ENCODE measurements around the gene STMN3. TPM values are rescaled to one million over a fixed set of nuclear protein-coding genes. Genes with fewer than 3 reads are reported as not detected.

The STMN3 gene
- total RNA-seq, 1 experiment from 2014 or later: 138 TPM

DNA sequence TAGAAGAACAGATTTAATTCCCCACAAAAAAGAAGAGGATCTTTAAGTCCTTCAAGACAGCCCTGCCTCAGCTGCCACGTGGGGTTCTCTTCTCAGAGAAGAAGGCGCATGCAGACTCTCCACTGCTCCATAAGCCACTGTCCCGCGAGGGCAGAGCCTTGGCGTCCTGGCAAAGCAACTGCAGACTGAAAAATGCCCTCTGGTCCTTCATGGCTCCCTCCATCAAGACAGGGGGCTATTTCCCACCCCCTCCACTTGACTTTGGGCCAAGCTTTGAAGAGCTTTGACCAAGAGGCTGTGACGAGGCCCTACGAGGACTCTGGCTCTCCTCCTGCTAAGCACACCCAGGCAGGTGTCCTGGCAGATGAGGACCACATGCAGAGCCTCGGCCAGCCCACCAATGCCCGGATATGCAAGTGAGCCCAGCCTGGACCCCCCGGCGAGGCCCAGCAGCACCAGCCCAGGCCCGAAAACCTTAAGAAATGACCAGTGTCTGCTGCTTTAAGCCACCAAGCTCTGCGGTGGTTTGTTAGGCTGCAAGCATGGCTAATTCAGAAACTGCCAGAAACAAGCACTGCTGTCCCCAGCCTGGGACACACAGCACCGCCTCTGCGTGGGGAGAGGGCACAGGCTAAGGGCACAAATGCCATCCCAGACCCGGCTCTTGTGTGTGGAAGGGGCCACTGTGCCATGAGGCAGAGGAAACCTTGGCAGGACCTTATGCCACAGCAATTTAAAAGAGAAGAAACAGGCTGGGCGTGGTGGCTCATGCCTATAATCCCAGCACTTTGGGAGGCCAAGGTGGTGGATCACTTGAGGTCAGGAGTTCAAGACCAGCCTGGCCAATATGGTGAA lies 42.4 kb downstream of the STMN3 start:
- Histone ChIP-seq H2AFZ (ENCODE audit: low read depth, low read length, poor library complexity, severe bottlenecking) (no peak overlapping the region), H3K9me3 (ENCODE audit: control insufficient read depth in 1 of 2, insufficient read depth in 1 of 2, low read depth in 1 of 2, low read length in 2 of 2) (peaks cover 5 to 6% of the 10 kb centered on the region in 2 experiments; a peak in 1 of 4 replicates), H3K27me3 (ENCODE audit: insufficient read depth, low read length) (no peaks in the 10 kb centered on the region), H3K79me2 (ENCODE audit: insufficient read depth, low read length) (peaks cover 15% of the 10 kb centered on the region), H3K4me2 (ENCODE audit: low read length) (no peak overlapping the region), H3K36me3 (ENCODE audit: control insufficient read depth in 1 of 2, insufficient read depth in 2 of 2, low read length in 2 of 2) (peaks cover 0 to 10% of the 10 kb centered on the region in 2 experiments; a peak in 3 of 4 replicates), H3K4me3 (replicated peaks in 1 of 2; ENCODE audit: low read depth in 1 of 2, low read length in 2 of 2) (no peak overlapping the region), H3K4me1 (ENCODE audit: control insufficient read depth in 1 of 2, insufficient read depth in 2 of 2, low read length in 2 of 2) (no peaks in the 10 kb centered on the region), H3K9ac (ENCODE audit: low read length) (no peak overlapping the region), H3K27ac (ENCODE audit: low read depth, low read length) (no peak overlapping the region), H3K9me2 (ENCODE audit: insufficient read depth) (no peaks in the 10 kb centered on the region), H4K20me1 (ENCODE audit: insufficient read depth) (no peaks in the 10 kb centered on the region)
- POLR2A ChIA-PET: no interaction called here
- CTCF ChIA-PET: no interaction called here
- DNase-seq (ENCODE audit: low read depth, low spot score): no peak
- RAD21 ChIA-PET (ENCODE audit: low non-redundant PET in 1 of 2, low total read pairs in 2 of 2, uncharacterized antibody in 2 of 2, unreplicated experiment in 2 of 2): interaction anchor here in 1 of 2 experiments (0.6 kb wide), 1 partner anchor 11 kb away, joined by 4 read pairs; no protein-coding TSS in a partner anchor
- TF ChIP-seq, protein P1, sequence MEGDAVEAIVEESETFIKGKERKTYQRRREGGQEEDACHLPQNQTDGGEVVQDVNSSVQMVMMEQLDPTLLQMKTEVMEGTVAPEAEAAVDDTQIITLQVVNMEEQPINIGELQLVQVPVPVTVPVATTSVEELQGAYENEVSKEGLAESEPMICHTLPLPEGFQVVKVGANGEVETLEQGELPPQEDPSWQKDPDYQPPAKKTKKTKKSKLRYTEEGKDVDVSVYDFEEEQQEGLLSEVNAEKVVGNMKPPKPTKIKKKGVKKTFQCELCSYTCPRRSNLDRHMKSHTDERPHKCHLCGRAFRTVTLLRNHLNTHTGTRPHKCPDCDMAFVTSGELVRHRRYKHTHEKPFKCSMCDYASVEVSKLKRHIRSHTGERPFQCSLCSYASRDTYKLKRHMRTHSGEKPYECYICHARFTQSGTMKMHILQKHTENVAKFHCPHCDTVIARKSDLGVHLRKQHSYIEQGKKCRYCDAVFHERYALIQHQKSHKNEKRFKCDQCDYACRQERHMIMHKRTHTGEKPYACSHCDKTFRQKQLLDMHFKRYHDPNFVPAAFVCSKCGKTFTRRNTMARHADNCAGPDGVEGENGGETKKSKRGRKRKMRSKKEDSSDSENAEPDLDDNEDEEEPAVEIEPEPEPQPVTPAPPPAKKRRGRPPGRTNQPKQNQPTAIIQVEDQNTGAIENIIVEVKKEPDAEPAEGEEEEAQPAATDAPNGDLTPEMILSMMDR (IDR thresholded peaks at IDR 0.05 in 2 of 3, conservative IDR thresholded peaks at IDR 0.05 in 1 of 3; ENCODE audit: borderline replicate concordance in 1 of 3, insufficient read depth in 1 of 3, low read depth in 2 of 3, low read length in 2 of 3): no peak
- TF ChIP-seq SP1 (IDR thresholded peaks at IDR 0.05; ENCODE audit: low read depth) (no peak), EGR1 (IDR thresholded peaks at IDR 0.05; ENCODE audit: low read depth) (no peak), SIN3A (IDR thresholded peaks at IDR 0.05; ENCODE audit: low read depth) (no peak), ZFX (IDR thresholded peaks at IDR 0.05) (no peak), POLR2AphosphoS5 (IDR thresholded peaks at IDR 0.05; ENCODE audit: low read depth, low read length) (no peak), SRF (IDR thresholded peaks at IDR 0.05; ENCODE audit: low read depth) (no peak), CBX3 (IDR thresholded peaks at IDR 0.05; ENCODE audit: low read depth) (no peak), JUND (IDR thresholded peaks at IDR 0.05) (no peak), CEBPB (IDR thresholded peaks at IDR 0.05; ENCODE audit: low read depth) (no peak)
- TF ChIP-seq, protein P2, sequence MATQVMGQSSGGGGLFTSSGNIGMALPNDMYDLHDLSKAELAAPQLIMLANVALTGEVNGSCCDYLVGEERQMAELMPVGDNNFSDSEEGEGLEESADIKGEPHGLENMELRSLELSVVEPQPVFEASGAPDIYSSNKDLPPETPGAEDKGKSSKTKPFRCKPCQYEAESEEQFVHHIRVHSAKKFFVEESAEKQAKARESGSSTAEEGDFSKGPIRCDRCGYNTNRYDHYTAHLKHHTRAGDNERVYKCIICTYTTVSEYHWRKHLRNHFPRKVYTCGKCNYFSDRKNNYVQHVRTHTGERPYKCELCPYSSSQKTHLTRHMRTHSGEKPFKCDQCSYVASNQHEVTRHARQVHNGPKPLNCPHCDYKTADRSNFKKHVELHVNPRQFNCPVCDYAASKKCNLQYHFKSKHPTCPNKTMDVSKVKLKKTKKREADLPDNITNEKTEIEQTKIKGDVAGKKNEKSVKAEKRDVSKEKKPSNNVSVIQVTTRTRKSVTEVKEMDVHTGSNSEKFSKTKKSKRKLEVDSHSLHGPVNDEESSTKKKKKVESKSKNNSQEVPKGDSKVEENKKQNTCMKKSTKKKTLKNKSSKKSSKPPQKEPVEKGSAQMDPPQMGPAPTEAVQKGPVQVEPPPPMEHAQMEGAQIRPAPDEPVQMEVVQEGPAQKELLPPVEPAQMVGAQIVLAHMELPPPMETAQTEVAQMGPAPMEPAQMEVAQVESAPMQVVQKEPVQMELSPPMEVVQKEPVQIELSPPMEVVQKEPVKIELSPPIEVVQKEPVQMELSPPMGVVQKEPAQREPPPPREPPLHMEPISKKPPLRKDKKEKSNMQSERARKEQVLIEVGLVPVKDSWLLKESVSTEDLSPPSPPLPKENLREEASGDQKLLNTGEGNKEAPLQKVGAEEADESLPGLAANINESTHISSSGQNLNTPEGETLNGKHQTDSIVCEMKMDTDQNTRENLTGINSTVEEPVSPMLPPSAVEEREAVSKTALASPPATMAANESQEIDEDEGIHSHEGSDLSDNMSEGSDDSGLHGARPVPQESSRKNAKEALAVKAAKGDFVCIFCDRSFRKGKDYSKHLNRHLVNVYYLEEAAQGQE (IDR thresholded peaks at IDR 0.05; ENCODE audit: low read depth): no peak
- TF ChIP-seq, protein P3, sequence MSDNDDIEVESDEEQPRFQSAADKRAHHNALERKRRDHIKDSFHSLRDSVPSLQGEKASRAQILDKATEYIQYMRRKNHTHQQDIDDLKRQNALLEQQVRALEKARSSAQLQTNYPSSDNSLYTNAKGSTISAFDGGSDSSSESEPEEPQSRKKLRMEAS (IDR thresholded peaks at IDR 0.05): no peak
- TF ChIP-seq, protein P4, sequence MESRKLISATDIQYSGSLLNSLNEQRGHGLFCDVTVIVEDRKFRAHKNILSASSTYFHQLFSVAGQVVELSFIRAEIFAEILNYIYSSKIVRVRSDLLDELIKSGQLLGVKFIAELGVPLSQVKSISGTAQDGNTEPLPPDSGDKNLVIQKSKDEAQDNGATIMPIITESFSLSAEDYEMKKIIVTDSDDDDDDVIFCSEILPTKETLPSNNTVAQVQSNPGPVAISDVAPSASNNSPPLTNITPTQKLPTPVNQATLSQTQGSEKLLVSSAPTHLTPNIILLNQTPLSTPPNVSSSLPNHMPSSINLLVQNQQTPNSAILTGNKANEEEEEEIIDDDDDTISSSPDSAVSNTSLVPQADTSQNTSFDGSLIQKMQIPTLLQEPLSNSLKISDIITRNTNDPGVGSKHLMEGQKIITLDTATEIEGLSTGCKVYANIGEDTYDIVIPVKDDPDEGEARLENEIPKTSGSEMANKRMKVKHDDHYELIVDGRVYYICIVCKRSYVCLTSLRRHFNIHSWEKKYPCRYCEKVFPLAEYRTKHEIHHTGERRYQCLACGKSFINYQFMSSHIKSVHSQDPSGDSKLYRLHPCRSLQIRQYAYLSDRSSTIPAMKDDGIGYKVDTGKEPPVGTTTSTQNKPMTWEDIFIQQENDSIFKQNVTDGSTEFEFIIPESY (IDR thresholded peaks at IDR 0.05; ENCODE audit: extremely low read depth, insufficient replicate concordance, low read length): no peak
- TF ChIP-seq, protein P5, sequence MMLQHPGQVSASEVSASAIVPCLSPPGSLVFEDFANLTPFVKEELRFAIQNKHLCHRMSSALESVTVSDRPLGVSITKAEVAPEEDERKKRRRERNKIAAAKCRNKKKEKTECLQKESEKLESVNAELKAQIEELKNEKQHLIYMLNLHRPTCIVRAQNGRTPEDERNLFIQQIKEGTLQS (IDR thresholded peaks at IDR 0.05): no peak
- intact Hi-C loops (cut with micrococcal nuclease): no loop called here
- BruUV-seq (replicated peaks): no TSS peak
- no peak for ATAC-seq
